GM19438 (cell line): Measurements from ENCODE around the gene RTCB.

Experiments
- ATAC-seq: cut with Tn5 transposase; IDR thresholded peaks from one replicate; pipeline ENCODE4 v1.9.1; 2021; ENCODE audit warnings: low read depth; ENCODE audit not compliant: unreplicated experiment

RTCB gene

GRCh38 chr22:32341122-32341740, 70.8 kb downstream of the RTCB start:
- ATAC-seq = no peak

DNA sequence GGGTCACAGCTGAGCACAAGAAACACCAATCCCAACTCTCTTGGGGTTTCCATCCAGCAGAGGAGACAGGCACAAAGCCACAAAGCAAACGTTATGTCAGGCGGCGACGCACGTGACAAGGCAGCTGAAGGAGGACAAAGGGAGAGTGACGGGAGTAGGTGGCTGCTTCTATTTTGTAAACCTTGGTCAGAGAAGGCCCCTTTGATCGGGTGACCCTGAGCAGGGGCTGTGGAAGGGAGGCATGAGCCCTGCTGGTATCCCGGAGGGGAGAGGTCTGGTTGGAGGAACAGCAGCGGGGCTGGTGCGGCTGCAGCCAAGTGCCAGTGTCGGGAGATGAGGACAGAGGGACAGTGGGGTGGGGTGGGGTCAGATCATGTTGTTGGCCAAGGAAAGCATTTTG, 71.6 kb downstream of the RTCB start:
- no peak for ATAC-seq

- no peak for ATAC-seq
These were observed 72.6 kb downstream of the RTCB start for GRCh38 chr22:32339190-32340012.

- ATAC-seq = no peak
These were observed 73.3 kb downstream of the RTCB start for GRCh38 chr22:32338757-32339156.
